Endometrium (tissue), 2 donors: ENCODE results near the gene PRRT2.
"Not testable (repeated sequence)": the region's sequence is repeated elsewhere in the genome, so short reads cannot be mapped to it uniquely, and the experiment has no call there.

Source experiments
- FAIRE-seq: peaks from 2 replicates; lab custom pipeline; 2012; peaks lifted over from hg19 to GRCh38; lab: Jason Lieb, UNC
- donor health status: control.
- donor health status: control.

PRRT2 gene

DNA sequence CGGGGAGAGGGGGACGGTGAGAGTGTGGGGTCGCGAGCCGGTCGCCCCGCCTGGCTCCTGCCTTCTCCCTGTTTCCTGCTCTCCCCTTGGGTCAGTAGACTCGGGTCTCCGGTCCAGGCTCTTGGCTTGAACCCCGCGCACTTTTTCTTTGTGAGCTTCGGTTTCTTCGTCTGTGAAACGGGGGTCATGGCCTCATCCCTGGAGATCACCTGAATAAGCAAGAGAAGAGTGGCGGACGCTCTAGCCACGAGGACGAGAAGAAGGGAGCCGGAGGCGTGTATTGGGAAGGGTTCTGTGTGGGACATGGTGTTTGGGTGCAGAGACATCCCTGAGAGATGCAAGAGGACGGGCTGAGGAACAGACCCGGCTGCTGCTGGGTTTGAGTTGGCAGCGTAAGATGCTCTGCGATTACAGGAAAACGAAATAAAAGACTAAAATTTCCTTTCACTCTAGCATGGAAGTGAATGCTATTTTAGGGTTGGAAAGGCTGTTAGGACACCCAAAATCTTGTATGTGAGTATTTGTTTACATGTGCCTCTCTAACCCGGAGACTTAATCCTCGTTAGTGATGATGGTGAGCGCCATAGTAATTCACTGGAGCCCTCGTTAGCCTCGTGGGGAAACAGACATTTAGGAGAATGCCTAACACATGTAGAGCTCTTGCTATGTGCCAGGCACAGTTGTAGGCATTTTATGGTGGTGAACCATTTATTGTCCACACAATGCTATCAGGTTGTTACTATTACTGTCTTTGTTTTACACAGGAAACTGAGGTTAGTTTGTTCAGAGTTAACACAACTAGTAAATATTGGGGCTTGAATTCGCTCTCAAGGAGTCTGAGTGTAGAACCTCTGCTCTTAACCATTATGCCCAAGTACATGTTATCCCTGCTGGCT, 20.8 kb upstream of the PRRT2 start:
- no peak for FAIRE-seq

GRCh38 chr16:29791845-29792807, 19.9 kb upstream of the PRRT2 start:
- FAIRE-seq, result no peak

DNA sequence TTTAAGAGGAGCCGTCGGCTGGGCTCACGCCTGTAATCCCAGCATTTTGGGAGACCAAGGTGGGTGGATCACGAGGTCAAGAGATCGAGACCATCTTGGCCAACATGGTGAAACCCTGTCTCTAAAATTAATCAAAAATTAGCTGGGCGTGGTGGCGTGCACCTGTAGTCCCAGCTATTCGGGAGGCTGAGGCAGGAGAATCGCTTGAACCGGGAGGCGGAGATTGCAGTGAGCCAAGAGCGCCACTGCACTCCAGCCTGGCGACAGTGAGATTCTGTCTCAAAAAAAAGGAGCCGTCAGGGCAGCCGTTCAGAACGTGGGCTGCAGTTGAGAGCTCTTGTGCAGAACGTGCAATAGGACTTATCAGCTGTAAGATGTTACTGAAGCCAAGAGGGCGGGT, 18.8 kb upstream of the PRRT2 start:
- not testable (repeated sequence) for FAIRE-seq

DNA sequence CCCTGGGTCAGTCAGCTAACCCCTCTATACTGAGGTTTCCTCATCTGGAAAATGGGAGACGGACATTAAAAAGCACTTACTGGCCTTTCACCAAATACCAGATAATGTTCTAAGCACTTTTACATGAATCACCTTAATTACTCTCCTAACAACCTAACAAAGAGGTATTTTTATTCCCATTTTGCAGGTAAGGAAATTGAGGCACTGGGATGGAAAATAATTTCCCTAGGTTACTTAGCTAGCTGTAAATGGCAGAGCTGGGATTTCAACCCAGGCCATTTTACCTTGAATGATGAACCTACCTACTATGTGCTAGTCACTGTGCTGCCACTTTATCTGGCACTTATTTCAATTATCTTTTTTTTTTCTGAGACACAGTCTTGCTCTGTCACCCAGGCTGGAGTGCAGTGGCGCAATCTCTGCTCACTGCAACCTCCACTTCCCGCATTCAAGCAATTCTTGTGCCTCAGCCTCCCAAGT, 17.7 kb upstream of the PRRT2 start:
- FAIRE-seq, result no peak

- no peak for FAIRE-seq
These were observed 9.5 kb upstream of the PRRT2 start for GRCh38 chr16:29802416-29802935.

DNA sequence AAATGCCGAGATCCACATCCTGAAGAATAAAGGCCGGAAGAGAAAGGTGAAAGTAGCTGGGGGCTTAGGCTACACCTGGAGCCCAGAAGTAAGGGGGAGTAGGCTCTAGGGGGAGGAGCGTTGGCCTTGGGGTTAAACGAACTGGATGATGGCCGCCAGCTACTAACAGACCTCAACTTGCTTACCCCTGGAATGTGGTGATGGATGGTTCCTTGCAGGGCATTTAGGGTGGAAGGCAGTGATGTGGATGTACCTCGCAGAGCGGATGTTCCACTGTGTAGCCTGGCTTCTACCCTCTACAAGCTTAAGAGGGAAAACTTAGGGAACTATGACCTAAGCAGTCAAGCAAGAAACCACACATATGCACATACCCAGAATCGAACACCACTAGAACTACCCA, 8.0 kb upstream of the PRRT2 start:
- FAIRE-seq, result no peak

GRCh38 chr16:29804455-29805231, 7.3 kb upstream of the PRRT2 start:
- no peak for FAIRE-seq

DNA sequence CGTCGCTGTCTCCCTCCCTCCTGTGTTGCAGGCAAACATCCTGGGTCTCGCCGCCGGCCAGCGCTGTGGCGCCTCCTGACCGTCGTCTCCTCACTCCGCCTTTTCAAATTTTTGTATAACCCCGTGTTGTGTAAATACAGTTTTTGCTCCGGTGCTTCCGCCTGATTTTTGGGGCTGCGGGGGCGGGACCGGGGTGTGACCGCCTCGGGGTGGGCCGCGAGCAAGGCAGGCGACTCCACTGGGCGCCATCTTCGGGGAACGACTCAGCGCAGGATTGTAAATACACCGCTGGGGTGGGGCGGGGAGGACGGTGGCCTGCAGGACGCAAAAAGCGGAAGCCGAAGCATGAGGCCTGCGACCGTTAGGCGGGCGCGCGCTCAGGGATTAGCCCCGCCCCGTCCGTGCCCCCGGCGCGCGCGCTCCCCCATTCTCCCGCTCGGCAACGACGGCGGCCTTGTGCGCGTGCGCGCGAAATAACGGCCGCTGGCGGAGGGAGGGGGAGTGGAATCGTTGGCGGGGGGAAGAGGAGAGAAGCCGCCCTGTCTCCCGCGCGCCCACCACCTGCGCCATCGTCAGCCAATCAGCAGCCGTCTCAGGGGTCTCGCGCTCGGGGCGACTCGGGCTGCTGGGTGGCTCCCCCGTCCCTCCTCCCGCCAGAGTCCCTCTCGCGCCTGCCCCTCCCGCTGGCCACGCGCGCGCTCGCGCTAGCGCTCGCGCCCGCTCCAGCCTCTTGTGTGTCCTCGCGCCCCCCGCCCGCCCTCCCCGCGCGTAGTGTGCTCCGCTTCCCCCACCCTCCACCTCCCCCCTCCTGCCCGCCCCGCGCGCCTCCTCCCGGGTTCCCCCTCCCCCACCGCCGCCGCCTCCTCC, 6.5 kb upstream of the PRRT2 start:
- peak; percentile 41 for FAIRE-seq

GRCh38 chr16:29806099-29806579, 5.9 kb upstream of the PRRT2 start, which contains the start of gene MAZ:
TSS of gene MAZ (plus strand) at chr16:29806529. CDS start at chr16:29806702, 173 bp downstream.
- FAIRE-seq, result no peak

GRCh38 chr16:29806641-29807425, 5.2 kb upstream of the PRRT2 start:
- FAIRE-seq, result no peak

- FAIRE-seq, result peak; percentile 50
These were observed 4.4 kb upstream of the PRRT2 start for GRCh38 chr16:29807426-29808218.

GRCh38 chr16:29808219-29808900, 3.6 kb upstream of the PRRT2 start:
- no peak for FAIRE-seq

DNA sequence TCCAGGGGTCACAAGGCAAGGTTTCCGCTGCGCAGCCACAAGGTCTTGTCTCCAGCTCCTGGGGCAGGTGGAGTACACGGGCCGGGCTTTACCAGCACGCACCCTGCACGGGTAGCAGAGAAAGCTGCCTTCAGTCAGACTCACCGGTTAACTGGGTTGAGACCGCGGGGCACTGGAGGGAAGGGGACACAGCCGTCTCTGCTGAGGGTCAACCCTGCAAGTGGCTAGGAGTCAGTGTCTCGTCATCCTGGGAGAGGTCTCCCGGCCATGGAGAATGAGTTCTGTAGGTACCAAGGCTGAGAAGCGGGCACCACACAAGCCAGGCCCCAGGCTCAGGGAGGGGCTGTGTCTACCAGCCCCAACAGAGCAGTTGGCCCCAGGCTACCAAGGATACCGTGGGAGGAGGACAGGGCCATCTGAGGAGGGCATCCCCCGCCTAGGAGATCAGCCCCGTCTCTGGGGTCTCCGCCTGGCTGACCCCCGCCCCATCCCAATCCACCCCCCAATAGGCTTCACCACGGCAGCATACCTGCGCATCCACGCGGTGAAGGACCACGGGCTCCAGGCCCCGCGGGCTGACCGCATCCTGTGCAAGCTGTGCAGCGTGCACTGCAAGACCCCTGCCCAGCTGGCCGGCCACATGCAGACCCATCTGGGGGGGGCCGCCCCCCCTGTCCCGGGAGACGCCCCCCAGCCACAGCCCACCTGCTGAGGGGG, 2.8 kb upstream of the PRRT2 start:
- no peak for FAIRE-seq

DNA sequence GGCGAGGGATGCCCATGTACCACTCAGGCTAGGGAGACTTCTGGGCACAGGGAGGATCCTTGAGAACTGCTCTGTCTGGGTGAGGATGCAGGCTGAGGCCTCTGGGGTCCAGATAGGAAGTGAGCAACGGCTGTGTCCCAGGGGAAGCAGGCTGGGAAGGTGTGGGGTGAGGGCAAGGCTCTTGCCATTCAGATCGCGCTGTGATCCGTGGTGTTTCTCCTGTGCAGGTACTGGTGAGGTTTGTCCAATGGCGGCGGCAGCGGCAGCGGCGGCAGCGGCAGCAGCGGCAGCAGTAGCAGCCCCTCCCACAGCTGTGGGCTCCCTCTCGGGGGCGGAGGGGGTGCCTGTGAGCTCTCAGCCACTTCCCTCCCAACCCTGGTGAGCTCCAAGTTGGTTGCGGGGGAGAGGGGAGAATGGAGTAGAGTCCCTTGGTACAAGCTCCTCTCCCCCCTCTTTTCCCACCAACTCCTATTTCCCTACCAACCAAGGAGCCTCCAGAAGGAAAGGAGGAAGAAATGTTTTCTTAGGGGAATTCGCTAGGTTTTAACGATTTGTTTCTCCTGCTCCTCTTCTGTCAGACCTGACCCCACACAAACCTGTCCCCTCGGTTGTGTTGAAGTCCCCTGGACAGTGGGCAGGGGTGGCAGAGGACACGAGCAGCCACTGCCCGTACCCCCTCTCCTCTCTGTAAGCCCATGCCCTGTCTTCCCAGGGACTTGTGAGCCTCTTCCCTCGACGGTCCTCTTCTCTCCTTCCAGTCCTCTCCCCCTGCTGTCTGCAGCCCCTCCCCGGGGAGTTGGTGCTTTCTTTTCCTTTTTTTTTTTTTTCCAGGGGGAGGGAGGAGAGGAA, 1.9 kb upstream of the PRRT2 start:
- no peak for FAIRE-seq

- no peak for FAIRE-seq
These were observed 1.3 kb upstream of the PRRT2 start for GRCh38 chr16:29810699-29811169.

- peak; percentile 93 for FAIRE-seq
These were observed 660 bp upstream of the PRRT2 start for GRCh38 chr16:29811170-29811895.
